ENCODE results near the gene SLC25A15. TPM values are rescaled to one million over a fixed set of nuclear protein-coding genes. Genes with fewer than 3 reads are reported as not detected.

SLC25A15 gene
- total RNA-seq: 20.3 and 29.7 TPM in 2 replicates

DNA sequence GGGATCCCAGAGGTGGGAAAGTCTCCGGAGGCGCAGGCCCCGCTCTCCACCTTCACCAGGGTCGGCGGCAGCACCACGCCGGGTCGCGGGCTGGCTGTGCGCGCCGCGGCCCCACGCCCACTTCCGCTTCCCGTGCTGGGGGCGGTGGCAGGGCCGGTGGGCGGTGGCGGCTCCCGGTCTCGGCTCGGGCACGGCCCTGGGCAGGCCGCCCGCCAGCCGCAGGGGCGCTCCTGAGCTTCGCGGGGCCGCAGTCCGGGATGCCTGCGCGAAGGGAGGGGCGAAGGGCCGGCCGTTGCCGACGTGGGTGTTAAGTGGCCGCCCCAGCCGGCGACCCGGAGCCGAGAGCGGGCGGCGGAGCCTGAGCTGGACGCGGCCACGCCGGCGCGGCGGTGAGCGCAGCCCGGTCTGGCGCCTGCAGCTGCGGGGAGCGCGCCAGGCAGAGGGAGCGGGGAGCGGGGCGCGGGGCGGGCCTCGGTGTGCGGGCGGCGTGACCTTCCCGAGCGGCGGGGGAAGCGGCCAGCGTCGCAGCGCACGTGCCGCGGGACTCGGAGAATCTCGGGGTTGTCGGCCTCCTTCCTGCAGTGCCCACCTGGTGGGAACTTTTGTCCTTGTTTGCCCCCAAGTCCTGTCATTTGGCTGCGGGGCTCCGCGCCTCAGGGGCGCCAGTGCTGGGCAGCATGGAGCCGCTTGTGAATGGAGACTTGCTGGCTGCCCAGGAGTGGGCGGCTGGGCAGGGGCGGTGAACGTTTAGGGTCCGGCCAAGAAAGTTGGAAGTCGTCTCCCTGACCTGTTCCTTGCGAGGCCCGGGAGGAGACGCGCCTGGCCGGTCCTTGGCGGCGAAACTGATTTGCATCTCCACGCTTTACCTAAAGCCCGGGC is at the start of gene SLC25A15:
SLC25A15 (plus strand) TSS at position 337 of the 879 bp plus-strand sequence. CDS start 3,616 bp downstream, outside the sequence.

DNA sequence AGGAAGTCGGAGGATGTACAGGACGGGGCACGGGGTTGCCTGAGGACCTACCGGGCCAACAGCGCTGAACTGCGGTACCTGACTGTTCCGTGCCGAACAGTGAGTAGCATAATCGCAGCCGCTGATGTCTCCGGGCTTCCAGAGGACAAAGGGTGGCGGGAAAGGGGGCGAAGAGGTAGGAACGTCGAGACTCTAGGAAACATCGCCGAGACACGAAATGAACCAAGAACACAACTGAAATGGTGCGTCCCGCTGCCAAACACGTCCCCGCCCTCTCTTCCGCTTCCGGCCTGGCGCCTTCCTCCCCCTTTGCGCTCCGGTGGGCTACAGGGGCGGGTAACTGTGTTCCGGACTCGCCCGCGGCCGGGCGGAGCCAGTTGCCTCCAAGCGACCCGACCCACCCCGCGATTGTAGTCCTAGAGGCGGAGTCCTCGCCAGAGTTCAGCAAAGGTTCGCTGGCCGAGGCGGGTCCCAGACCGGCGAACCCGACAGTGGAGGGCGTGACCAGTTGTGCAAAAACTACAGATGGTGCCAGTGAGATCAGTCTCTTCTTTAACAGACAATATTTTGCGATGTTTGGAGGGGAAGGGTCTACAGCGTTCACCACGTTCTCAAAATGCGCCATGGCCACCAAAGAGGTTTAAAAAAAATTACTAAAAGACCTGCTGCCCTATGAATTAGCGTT is 18.3 kb upstream of the SLC25A15 start, which contains the start of gene MRPS31:
MRPS31 (minus strand) TSS at position 257 of the 685 bp plus-strand sequence; CDS start at position 203, 54 bp downstream.

Other genes with a start within 250 kb of the SLC25A15 start
- 5.7 and 11.2 TPM in 2 replicates for gene FOXO1, start 123.0 kb upstream of the SLC25A15 start, total RNA-seq
- 8.6 and 15.0 TPM in 2 replicates for gene MRPS31, start 18.4 kb upstream of the SLC25A15 start, total RNA-seq
- gene ELF1, start 229.7 kb downstream of the SLC25A15 start, total RNA-seq: 18.9 and 40.6 TPM in 2 replicates

Measured in mesangial cell (primary cell).